Breast epithelium (tissue), 3 donors: ENCODE results near the gene PEG3.

Source experiments
- POLR2A ChIP-seq: fragments of 450-650 bp; IDR thresholded peaks from one replicate; pipeline ENCODE4 v1.6.1; 2016; ENCODE audit warnings: antibody characterized with exemption, mild to moderate bottlenecking, moderate library complexity
- TF ChIP-seq, protein P1 (sequence below), 3 donors: fragments of 450-650 bp; IDR thresholded peaks; one replicate each; pipeline ENCODE4 v1.5.1; 2016 to 2017; ENCODE audit warnings: antibody characterized with exemption in 3 of 3, mild to moderate bottlenecking in 3 of 3, moderate library complexity in 3 of 3

DNA sequence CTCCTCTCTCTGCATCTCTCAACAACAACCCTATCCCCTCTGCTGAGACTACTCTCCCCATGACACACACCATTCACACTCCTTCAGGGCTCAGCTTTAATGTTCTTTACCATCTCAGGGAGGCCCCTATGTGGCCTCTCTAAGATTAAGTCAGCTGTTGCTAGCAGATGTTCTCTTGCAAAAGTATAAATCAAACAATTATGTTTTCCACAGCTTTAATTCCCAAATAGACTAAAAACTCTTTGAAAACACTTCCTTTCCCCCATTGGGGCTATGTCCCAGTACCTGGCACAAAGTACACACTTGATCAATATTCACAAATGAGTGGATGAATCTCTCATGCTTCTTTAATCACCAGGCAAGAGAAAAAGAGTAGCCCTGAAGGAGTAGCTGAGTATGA is 5.1 kb downstream of the PEG3 start:
- TF ChIP-seq, protein P1, sequence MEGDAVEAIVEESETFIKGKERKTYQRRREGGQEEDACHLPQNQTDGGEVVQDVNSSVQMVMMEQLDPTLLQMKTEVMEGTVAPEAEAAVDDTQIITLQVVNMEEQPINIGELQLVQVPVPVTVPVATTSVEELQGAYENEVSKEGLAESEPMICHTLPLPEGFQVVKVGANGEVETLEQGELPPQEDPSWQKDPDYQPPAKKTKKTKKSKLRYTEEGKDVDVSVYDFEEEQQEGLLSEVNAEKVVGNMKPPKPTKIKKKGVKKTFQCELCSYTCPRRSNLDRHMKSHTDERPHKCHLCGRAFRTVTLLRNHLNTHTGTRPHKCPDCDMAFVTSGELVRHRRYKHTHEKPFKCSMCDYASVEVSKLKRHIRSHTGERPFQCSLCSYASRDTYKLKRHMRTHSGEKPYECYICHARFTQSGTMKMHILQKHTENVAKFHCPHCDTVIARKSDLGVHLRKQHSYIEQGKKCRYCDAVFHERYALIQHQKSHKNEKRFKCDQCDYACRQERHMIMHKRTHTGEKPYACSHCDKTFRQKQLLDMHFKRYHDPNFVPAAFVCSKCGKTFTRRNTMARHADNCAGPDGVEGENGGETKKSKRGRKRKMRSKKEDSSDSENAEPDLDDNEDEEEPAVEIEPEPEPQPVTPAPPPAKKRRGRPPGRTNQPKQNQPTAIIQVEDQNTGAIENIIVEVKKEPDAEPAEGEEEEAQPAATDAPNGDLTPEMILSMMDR (IDR thresholded peaks at IDR 0.05) = no peak
- TF ChIP-seq POLR2A = no peak
